Measurements from ENCODE around the gene CD63.

DNA sequence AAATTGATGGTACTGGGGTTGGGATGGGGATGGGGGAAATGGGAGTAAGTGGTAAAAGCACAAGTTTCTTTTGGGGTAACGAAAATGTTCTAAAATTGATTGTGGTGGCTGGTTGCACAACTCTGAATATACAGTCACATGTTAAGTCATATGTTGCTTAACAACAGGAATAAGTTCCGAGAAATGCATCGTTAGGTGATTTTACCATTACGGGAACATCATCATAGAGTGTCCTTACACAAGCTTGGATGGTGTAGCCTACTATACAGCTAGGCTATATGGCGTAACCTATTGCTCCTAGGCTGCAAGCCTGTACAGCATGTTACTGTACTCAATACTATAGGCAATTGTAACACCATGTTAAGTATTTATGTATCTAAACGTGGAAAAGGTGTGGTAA lies 52.1 kb downstream of the CD63 start:
- TF ChIP-seq, protein P1, sequence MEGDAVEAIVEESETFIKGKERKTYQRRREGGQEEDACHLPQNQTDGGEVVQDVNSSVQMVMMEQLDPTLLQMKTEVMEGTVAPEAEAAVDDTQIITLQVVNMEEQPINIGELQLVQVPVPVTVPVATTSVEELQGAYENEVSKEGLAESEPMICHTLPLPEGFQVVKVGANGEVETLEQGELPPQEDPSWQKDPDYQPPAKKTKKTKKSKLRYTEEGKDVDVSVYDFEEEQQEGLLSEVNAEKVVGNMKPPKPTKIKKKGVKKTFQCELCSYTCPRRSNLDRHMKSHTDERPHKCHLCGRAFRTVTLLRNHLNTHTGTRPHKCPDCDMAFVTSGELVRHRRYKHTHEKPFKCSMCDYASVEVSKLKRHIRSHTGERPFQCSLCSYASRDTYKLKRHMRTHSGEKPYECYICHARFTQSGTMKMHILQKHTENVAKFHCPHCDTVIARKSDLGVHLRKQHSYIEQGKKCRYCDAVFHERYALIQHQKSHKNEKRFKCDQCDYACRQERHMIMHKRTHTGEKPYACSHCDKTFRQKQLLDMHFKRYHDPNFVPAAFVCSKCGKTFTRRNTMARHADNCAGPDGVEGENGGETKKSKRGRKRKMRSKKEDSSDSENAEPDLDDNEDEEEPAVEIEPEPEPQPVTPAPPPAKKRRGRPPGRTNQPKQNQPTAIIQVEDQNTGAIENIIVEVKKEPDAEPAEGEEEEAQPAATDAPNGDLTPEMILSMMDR (IDR thresholded peaks at IDR 0.05), result no peak
- no peak for TF ChIP-seq POLR2AphosphoS5 (IDR thresholded peaks at IDR 0.05; ENCODE audit: low read depth, low read length)
